GM19023 (cell line): ENCODE results near the gene TIE1.

ENCODE experiments used
- ATAC-seq: cut with Tn5 transposase; IDR thresholded peaks from one replicate; pipeline ENCODE4 v1.9.1; 2021; ENCODE audit warnings: mild to moderate bottlenecking, moderate library complexity; ENCODE audit not compliant: unreplicated experiment

Gene TIE1

DNA sequence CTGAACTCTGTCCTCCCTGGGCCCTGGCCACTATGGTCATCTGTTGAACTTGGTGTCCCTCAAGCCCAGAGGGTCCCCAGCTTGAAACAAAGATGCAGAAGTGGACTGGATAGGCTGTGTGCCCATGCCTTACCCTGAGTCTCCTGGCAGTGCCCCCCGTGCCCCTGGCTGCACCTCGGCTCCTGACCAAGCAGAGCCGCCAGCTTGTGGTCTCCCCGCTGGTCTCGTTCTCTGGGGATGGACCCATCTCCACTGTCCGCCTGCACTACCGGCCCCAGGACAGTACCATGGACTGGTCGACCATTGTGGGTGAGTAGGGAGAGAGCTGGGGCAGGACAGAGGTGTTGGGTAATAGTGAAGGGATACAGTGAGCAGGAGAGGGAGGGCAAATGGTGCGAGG is 10.7 kb downstream of the TIE1 start:
- ATAC-seq, result no peak

DNA sequence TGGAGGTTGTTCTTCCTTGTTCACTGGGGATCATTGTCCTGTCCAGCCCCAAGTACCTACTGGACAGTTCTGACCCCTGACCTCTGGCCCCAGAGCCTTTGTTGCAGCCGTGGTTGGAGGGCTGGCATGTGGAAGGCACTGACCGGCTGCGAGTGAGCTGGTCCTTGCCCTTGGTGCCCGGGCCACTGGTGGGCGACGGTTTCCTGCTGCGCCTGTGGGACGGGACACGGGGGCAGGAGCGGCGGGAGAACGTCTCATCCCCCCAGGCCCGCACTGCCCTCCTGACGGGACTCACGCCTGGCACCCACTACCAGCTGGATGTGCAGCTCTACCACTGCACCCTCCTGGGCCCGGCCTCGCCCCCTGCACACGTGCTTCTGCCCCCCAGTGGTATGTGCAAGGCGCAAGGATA is 11.4 kb downstream of the TIE1 start:
- no peak for ATAC-seq

DNA sequence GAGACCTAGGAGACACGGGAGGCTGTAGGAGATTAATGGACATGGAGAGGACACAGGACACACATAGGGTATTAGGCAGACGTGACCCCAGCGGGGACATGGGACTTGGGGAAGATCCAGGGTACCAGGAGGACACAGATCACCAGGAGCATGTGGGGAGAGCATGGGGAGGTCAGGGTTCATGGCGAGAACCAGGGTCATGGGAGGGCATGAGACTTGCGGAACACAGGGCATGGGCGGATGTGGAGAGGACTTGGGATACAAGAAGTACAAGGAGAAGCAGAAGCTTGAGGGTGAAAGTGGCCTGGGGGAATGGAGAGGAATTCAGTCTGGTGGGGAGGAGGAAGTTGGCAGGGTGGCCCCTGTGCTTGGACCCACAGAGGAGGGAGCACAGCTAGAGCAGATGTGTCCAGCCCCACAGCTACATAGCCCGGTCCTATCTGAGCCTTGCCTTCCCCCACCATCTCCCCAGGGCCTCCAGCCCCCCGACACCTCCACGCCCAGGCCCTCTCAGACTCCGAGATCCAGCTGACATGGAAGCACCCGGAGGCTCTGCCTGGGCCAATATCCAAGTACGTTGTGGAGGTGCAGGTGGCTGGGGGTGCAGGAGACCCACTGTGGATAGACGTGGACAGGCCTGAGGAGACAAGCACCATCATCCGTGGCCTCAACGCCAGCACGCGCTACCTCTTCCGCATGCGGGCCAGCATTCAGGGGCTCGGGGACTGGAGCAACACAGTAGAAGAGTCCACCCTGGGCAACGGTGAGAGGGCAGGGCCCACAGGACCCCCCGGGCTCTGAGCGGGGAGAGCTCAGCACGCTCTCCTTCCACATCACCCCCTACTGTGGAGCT is 12.1 kb downstream of the TIE1 start:
- ATAC-seq, result no peak

DNA sequence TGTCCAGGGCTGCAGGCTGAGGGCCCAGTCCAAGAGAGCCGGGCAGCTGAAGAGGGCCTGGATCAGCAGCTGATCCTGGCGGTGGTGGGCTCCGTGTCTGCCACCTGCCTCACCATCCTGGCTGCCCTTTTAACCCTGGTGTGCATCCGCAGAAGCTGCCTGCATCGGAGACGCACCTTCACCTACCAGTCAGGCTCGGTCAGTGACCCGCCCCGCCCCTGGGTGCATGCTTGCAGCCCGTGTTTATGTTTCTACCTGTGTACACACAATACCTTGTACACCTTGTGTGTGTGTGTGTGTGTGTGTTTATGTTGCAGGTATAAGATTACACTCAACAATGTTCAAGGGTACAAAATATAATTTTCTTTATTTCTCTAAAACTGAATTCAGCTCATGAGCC is 13.0 kb downstream of the TIE1 start:
- ATAC-seq, result no peak

DNA sequence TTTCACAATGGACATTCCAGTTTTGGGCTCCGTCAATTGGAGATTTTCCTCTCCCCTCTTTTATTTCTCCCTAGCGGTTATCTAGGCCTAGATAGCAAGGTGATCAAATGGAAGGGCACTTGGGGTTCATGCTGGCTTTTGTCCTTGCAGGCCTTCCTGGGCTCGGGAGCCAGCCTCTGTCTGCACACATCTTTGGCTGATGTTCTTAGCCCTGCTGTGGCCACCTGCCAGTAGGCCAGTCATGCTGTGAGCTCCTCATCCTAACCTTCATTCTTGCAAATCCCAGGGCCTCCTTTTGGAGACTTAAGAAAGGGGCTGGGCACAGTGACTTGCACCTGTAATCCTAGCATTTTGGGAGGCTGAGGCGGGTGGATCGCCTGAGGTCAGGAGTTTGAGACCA is 13.5 kb downstream of the TIE1 start:
- no peak for ATAC-seq

DNA sequence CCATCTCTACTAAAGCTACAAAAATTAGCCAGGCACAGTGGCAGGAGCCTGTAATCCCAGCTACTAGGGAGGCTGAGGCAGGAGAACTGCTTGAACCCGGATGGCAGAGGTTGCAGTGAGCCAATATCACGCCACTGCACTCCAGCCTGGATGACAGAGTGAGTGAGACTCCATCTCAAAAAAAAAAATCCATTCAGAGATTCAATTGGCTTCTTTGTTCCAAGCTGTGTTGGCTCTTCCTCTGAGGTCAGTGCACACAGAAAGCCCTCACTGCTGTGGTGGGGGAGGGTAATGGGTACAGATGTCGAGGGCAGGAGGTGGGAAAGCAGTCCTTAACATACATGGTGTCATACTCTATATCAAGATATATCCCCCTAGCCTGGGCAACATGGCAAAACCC is 14.7 kb downstream of the TIE1 start:
- ATAC-seq, result no peak

DNA sequence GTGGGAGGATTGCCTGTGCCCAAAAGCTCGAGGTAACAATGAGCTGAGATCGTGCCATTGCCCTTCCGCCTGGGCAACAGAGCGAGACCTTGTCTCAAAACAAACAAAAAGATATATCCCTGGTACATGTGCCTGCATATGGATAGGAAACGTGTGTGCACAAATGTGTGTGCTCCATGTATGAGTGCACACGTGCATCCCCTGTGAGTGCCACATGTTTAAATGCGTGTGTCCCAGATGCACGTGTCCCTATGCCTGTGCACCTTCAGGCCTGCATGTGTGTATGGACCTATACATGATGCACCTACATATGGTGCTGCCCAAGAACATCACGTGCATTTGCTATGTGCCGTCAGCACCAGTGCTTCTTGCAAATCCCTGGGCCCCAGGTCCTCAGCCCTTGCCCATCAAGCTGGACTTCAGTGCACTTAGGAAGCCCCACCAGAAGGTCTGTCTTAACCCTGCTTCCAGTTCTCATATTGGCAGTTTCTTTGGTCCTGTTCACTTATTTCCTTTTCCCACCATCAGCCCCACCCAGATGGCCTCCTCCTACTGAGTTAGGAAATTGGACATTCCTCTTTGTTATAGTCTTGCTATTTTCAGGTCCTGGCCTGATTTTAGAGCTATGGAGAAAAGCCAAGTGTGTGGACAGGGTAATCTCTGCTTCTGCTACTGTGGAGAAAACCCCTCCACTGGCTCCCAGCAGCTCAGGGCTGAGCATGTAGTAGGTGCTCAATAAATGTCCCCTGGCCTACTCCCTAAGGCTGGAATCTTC is 15.4 kb downstream of the TIE1 start:
- ATAC-seq, result no peak

DNA sequence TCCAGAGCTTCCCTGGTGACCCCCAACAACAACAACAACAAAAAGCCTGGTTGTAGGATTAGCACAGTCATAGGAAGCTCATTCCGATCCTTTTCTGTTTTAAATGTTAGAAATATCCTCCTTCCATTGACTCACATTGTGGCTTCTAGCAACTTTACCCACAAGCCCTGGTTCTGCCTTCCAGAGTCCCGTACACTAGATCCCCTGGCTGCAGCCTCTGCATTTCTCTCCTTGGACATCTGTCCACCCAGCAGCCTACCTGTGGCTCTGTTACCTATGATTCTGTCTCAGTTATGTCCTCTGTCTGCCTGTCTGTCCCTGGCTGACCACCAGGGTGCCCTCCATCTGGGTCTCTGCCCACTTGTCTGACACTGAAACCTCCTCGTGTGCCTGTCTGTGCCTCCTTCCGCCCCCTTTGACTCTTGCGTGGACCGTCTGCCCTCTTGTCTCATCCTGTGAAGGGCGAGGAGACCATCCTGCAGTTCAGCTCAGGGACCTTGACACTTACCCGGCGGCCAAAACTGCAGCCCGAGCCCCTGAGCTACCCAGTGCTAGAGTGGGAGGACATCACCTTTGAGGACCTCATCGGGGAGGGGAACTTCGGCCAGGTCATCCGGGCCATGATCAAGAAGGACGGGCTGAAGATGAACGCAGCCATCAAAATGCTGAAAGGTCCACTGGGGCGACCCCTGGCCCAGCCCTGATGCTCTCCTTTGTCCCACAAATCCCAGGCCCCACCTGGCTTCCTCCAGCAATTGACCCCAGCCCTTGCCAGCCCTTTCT is 16.1 kb downstream of the TIE1 start:
- ATAC-seq, result no peak

DNA sequence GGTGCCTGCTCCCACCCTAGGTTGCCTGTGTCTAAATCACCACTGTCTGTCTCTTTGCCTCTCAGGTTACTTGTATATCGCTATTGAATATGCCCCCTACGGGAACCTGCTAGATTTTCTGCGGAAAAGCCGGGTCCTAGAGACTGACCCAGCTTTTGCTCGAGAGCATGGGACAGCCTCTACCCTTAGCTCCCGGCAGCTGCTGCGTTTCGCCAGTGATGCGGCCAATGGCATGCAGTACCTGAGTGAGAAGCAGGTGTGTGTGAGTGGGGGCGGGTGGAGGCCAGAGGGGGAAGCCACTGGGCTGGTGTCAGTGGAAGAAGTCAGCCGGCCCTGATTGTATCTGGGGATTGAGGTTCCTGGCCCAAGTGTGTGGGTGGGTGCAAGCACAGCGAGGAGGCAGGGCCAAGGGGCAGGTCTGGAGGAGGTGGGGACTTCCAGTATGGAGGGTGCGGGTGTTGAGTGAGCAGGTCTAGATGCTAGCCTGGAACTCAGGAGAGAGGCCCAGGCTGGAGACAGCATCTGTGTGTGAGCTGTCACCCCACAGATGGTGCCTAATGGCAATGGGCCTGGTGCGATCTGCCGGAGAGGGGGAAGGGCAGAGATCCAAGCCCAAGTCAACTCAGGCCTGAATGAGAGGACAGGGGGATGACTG is 17.2 kb downstream of the TIE1 start:
- ATAC-seq, result no peak

DNA sequence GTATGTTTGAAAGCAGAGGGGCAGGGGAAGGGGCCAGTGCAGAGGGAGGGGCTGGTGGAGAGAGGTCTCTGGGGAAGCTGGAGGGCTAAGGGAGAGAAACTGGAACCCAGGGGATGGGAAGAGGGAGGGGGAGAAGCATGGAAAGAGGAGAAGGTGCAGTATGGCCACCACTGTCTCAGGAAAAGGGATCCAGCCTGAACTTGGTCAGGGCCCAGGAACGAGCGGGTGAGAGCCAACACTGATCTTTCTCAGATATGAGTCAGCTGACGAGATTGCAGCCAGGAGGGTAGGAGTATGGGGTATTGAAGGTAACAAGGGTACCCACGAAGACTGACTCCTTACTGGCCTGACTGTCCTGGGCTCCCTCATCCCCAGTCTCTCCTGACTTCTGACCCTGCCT is 18.0 kb downstream of the TIE1 start:
- no peak for ATAC-seq

DNA sequence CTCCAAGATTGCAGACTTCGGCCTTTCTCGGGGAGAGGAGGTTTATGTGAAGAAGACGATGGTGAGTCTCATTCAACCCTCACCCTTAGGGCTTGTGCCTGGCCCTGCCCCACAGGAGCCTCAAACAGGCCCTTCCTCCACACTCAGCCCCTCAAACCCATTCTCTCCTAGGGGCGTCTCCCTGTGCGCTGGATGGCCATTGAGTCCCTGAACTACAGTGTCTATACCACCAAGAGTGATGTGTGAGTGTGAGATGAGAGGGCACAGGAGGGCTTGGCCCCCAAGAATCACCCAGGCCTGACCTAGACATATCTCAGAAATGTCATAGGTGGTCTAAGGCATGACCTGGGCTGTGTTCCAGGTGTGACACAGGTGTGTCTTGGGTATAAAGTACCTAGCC is 18.5 kb downstream of the TIE1 start:
- ATAC-seq, result no peak

DNA sequence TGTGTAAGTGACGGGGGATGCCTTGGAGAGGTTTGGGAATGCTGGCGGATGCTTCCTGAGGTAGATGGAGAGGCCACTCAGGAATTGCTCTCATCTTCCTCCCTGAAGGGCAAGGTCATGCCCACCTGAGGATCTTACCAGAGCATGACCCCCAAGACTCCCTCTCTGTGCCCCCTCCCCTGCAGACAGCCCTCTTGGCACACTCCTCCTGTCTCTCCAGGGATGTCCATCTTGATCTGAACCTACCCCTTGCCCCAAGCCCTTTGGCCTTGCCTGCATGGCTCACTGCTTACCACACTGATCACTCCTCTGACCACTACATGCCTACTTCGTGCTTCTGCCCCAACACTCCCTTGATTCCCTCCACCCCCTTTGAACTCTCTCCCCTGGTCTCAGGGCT is 19.0 kb downstream of the TIE1 start:
- no peak for ATAC-seq

DNA sequence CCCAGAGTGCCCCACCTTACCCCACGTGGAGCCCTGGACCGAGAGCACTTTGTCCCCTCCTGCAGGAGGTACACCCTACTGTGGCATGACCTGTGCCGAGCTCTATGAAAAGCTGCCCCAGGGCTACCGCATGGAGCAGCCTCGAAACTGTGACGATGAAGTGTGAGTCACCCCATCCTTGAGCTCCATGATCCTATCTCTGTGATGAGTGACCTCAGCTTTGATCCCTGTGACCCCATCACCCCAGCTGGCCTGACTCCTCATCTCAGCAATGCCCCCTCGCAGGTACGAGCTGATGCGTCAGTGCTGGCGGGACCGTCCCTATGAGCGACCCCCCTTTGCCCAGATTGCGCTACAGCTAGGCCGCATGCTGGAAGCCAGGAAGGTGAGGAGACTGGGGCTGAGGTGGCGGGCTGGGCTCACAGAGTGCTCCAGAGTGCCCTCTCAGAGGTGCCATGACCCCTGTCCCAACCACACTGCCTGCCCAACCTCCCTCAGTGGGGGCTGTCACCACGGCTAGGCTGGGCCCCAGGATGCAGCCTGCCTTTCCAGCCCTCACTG is 20.6 kb downstream of the TIE1 start:
- ATAC-seq, result no peak

DNA sequence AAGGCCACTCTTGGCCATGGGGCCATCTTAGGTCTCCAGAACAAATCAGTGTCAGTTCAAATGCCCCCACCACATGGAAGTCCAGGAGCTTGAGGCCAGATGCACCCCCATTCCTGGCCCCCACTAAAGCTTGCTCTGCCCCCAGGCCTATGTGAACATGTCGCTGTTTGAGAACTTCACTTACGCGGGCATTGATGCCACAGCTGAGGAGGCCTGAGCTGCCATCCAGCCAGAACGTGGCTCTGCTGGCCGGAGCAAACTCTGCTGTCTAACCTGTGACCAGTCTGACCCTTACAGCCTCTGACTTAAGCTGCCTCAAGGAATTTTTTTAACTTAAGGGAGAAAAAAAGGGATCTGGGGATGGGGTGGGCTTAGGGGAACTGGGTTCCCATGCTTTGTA is 21.7 kb downstream of the TIE1 start:
- ATAC-seq, result no peak

DNA sequence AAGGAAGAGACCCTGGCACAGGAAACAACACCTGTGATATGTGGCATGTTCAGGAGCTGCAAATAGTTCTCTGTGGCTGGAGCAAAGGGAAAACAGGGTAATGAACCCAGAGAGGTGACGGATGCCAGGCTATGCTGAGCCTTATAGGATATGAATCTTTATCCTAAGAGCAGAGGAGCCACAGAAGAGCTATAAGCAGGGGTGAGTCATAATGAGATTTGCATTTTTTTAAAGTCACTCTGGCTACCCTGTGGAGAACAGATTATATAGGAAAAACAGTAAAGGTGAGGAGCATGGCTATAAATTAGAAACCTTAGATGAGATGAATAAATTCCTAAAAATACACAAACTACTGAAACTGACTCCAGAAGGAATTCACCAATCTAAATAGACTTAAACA is 24.0 kb downstream of the TIE1 start:
- no peak for ATAC-seq

DNA sequence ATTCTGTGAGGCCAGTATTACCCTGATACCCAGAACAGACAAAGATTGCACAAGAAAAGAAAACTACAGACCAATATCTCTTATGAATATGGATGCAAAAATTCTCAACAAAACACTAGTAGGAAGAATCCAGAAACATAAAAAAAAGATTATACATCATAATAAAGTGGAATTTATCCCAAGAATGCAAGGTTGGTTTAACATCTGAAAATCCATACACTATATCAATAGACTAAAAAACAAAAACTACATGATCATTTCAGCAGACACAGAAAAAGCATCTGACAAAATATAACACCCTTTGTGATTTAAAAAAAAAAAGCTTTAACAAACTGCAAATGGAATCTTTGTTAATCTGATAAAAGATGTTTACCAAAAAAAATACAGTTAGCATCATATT is 24.6 kb downstream of the TIE1 start:
- ATAC-seq, result no peak

DNA sequence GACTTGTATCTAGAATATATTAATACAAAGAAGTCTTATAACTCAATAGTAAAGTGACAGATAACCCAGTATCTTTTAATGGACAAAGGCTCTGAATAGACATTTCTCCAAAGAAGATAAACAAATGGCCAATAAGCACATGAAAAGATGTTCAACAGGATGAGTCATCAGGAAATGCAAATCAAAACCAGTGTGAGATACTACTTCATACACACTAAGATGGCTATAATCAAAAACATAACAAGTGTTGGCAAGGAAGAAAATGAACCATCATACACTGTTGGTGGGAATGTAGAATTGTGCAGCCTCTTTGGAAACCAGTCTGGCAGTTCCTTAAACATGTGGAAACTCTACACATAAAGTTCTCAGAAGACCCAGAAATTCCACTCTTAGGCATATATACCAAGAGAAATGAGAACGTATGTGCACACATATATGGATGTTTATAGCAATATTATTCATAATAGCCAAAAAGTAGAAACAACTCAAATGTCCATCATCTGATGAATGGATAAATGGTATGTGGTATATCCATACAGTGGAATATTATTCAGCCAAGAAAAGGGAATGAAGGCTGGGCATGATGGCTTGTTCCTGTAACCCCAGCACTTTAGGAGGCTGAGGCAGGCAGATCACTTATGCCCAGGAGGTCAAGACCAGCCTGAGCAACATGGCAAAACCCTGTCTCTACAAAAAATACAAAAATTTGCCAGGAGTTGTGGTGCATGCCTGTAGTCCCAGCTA is 26.9 kb downstream of the TIE1 start:
- ATAC-seq, result no peak

DNA sequence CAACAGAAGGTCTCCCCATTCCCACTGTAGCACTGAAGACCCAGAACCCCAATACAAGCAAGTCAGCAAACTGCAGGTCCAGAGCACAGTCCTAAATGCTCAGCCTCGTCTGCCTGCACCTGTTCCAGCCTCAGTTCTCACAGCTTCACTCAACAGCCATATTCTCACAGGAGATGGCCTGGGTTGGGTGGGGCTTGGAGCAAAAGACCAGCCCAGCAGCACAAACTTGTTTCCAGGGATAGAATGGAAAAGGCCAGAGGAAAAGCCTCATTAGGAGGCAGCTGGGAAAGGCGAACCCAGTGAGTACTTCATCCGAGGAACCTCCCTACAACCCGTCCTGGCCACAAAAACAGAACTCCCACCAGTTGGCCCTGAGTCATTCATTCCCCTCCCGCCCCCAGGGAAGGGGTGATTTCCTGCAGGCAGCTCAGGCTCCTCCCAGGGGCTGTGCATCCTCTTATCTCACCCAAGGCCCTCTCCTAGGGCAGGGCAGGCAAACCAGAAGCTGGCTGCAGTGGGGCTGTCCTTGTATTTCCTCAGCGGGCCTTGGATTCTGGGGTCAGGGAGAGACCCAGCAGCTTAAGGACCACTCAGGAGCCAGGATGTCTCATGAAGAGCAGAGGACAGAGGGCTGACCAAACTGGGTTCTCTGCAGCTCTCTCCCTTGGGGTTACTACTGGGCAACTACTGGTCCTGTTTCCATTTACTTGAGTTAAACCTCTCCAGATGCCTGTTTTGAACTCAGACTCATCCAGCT is 29.4 kb downstream of the TIE1 start:
- ATAC-seq, result no peak

DNA sequence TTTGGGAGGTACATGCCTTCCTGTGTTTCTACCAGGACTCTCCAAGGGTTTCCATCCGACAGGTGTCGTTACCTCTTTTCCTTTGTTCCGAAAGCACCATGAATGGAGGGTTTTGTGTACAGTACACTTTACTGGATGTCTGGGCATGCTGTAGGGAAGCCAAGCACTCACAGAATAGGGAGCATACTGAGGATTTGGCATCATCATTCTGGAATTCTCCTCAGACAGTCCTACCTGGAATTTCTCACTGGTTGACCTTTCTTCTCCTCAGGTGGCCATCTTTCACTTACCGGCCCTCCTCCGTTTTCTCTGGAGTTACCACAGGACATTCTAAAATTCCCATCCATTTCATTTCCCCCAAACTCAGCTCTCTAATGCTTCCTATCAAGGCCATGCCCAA is 30.9 kb downstream of the TIE1 start:
- no peak for ATAC-seq
